ENCODE results near the gene SKAP2. TPM values are rescaled to one million over a fixed set of nuclear protein-coding genes. Genes with fewer than 3 reads are reported as not detected.

Gene SKAP2
- total RNA-seq, 1 donor from 2014 or later, result 50.2 TPM

DNA sequence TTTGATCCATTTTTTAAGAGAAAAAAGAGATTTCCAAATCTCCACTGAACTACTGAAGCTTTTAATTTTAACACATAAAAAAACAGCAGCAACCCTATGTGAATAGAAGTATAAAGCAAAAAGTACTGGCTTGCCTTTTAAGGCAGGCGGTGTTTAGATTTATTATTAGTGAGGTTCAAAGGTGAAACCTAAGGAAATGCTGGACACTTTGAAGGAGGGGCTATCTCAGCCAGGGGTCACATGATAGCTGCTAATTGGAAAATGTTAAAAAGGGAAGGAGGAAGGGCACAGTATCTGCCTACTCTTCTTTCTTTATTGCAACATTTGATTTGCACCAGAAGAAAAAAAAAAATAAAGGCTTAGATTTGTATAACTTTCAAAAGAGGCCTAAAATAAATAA is 183.8 kb downstream of the SKAP2 start:
- Histone ChIP-seq H3K4me1 (no peaks in the 10 kb centered on the region), H3K27me3 (no peaks in the 10 kb centered on the region), H3K36me3 (no peaks in the 10 kb centered on the region), H3K9me3 (no peaks in the 10 kb centered on the region), H3K4me3 (no peak overlapping the region), H3K27ac (no peak overlapping the region)
- no peak for DNase-seq (ENCODE audit: low spot score in 2 of 2)
- no peak for TF ChIP-seq CTCF (IDR thresholded peaks at IDR 0.05)
- intact Hi-C loops (cut with DNase I), result no loop called here

DNA sequence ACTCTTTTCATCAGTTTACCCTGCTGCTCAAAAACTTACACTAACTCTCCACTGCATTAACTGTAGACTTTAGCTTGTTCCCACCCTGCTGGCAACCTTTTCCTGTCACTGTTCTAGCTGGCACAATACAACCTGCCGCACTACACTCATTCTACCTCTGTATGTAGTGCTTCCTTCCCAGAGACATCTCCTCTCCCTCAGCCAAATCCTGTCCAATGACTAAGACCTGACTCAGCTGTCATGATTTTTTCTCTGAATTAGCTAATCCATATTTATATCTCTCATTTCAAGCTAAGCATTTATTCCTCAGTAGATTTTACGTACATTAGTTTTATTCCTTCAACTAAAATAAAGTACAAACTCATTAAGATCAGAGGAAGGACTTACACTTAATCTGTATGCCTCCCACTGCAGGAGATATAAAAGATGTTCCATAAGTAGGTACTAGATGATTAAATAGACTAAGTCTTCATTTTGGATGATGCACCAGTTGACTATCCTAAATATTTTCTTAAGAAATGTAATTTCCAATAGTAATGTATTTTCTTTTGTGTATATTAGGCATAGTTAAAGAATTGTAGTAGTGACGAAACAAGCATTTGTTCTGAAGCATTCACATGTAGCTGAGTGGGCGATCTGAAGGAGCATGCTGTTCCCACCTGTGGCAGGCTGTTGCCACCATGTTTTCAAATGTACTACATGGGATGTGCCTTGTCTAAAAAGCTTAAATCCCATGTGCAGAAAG is 189.1 kb downstream of the SKAP2 start:
- H3K36me3 ChIP-seq, result no peaks in the 10 kb centered on the region
- H3K4me1 ChIP-seq, result no peaks in the 10 kb centered on the region
- H3K27me3 ChIP-seq, result no peaks in the 10 kb centered on the region
- no peak overlapping the region for H3K27ac ChIP-seq
- no peak for DNase-seq (ENCODE audit: low spot score in 2 of 2)
- no peak overlapping the region for H3K4me3 ChIP-seq
- no peak for TF ChIP-seq CTCF (IDR thresholded peaks at IDR 0.05)
- intact Hi-C loops (cut with DNase I), result no loop called here
- no peaks in the 10 kb centered on the region for H3K9me3 ChIP-seq

DNA sequence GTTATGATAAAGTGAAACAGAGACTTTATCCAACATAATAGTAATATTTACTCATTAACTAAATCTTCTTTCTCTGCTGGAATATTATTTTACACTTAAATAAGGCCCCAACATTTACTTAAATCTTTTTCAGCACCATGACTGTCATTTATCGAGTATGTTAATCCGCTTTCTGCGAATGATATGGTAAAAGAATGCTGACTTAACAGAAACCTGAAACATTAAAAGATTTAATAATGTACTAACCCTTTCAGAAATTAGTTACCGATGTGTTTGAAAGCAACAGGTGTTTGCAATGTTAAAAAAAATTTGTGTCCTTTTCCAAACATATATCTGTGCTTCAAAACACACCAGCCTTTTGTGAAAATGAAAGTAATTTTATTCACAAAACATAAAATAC is 190.5 kb downstream of the SKAP2 start:
- Histone ChIP-seq H3K27ac (no peak overlapping the region), H3K4me1 (no peaks in the 10 kb centered on the region), H3K4me3 (no peak overlapping the region), H3K27me3 (no peaks in the 10 kb centered on the region), H3K36me3 (no peaks in the 10 kb centered on the region), H3K9me3 (no peaks in the 10 kb centered on the region)
- intact Hi-C loops (cut with DNase I), result no loop called here
- no peak for DNase-seq (ENCODE audit: low spot score in 2 of 2)
- TF ChIP-seq CTCF (IDR thresholded peaks at IDR 0.05), result no peak

GRCh38 chr7:26673271-26673670 is 191.1 kb downstream of the SKAP2 start:
- Histone ChIP-seq H3K27ac (no peak overlapping the region), H3K27me3 (no peaks in the 10 kb centered on the region), H3K4me1 (no peaks in the 10 kb centered on the region), H3K4me3 (no peak overlapping the region), H3K36me3 (no peaks in the 10 kb centered on the region), H3K9me3 (no peaks in the 10 kb centered on the region)
- no peak for DNase-seq (ENCODE audit: low spot score in 2 of 2)
- intact Hi-C loops (cut with DNase I), result no loop called here
- no peak for TF ChIP-seq CTCF (IDR thresholded peaks at IDR 0.05)

DNA sequence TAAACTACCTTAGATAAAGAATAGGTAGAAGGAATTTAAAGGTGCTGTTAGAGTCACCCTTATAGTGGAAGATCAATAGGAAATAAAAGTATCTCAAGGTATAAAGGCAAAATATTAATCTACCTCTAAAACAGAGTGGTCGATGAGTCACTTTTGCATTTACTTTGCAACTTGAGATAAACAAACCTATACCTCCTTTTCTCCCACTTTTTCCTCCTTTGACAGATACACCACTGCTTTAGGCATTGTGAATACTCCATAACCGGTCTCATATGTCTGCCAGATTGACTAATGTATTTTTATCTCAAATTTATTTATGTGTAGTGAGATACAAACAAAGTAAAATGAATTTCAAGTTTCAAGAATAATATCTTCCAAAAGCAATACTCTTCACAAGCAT is 193.5 kb downstream of the SKAP2 start:
- H3K36me3 ChIP-seq, result no peaks in the 10 kb centered on the region
- H3K9me3 ChIP-seq, result no peaks in the 10 kb centered on the region
- no peak for DNase-seq (ENCODE audit: low spot score in 2 of 2)
- no peaks in the 10 kb centered on the region for H3K27me3 ChIP-seq
- no peaks in the 10 kb centered on the region for H3K4me1 ChIP-seq
- TF ChIP-seq CTCF (IDR thresholded peaks at IDR 0.05), result no peak
- H3K27ac ChIP-seq, result no peak overlapping the region
- no peak overlapping the region for H3K4me3 ChIP-seq
- intact Hi-C loops (cut with DNase I), result no loop called here

- no peak for TF ChIP-seq CTCF (IDR thresholded peaks at IDR 0.05)
- no peaks in the 10 kb centered on the region for H3K4me1 ChIP-seq
- intact Hi-C loops (cut with DNase I), result no loop called here
Observed at GRCh38 chr7:26670290-26670689, 194.1 kb downstream of the SKAP2 start.

More at GRCh38 chr7:26670290-26670689, 194.1 kb downstream of the SKAP2 start:
- Histone ChIP-seq H3K27me3 (no peaks in the 10 kb centered on the region), H3K9me3 (no peaks in the 10 kb centered on the region), H3K27ac (no peak overlapping the region), H3K4me3 (no peak overlapping the region), H3K36me3 (no peaks in the 10 kb centered on the region)
- no peak for DNase-seq (ENCODE audit: low spot score in 2 of 2)
